ENCODE measurements around the gene RRP15. TPM values are rescaled to one million over a fixed set of nuclear protein-coding genes. Genes with fewer than 3 reads are reported as not detected.

RRP15 gene
- total RNA-seq, 1 donor from 2014 or later, result 3.7 TPM

DNA sequence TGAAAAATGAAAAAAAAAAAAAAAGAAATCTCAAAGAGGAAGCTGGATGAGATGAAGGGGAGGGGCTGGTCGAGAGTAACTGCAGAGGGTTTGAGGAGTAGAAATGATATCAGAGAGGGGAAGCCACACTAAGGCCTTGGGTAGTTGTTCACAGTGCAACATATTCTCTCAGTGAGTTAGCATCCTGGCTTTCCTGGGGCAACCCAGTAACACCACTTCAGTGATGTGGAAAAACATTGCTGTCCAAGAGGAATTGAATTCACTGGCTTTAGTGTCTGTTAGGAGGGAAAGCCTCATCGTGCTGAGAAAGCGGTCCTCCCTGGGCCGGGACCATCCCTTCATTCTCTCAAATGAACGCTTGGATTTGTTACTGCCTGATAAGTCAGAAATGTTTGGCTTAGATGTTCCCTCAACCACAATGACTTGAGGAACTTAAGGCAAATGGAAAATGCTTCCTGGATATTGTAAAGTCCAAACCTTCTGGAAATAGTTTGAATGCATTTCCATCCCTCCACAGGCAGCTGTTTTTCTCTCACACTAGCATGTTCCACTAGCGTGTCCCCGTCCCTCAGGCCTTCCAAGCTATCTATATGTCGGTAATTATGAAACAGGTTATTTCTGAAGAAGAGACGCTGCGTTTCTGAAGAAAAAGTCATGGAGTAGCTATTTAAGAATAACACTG is 72.3 kb downstream of the RRP15 start:
- no peaks in the 10 kb centered on the region for H3K36me3 ChIP-seq
- no peaks in the 10 kb centered on the region for H3K27me3 ChIP-seq
- H3K4me1 ChIP-seq, result peaks cover 14% of the 10 kb centered on the region
- no peak for DNase-seq (ENCODE audit: extremely low spot score in 2 of 2)
- TF ChIP-seq POLR2A (IDR thresholded peaks at IDR 0.05) (no peak), POLR2AphosphoS5 (IDR thresholded peaks at IDR 0.05; ENCODE audit: insufficient read depth in 1 of 2, low read depth in 1 of 2) (no peak)
- TF ChIP-seq, protein P1, sequence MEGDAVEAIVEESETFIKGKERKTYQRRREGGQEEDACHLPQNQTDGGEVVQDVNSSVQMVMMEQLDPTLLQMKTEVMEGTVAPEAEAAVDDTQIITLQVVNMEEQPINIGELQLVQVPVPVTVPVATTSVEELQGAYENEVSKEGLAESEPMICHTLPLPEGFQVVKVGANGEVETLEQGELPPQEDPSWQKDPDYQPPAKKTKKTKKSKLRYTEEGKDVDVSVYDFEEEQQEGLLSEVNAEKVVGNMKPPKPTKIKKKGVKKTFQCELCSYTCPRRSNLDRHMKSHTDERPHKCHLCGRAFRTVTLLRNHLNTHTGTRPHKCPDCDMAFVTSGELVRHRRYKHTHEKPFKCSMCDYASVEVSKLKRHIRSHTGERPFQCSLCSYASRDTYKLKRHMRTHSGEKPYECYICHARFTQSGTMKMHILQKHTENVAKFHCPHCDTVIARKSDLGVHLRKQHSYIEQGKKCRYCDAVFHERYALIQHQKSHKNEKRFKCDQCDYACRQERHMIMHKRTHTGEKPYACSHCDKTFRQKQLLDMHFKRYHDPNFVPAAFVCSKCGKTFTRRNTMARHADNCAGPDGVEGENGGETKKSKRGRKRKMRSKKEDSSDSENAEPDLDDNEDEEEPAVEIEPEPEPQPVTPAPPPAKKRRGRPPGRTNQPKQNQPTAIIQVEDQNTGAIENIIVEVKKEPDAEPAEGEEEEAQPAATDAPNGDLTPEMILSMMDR (IDR thresholded peaks at IDR 0.05), result no peak
- no peak overlapping the region for H3K27ac ChIP-seq
- H3K9me3 ChIP-seq, result no peaks in the 10 kb centered on the region
- no peak overlapping the region for H3K4me3 ChIP-seq
- intact Hi-C loops (cut with DNase I), result no loop called here

DNA sequence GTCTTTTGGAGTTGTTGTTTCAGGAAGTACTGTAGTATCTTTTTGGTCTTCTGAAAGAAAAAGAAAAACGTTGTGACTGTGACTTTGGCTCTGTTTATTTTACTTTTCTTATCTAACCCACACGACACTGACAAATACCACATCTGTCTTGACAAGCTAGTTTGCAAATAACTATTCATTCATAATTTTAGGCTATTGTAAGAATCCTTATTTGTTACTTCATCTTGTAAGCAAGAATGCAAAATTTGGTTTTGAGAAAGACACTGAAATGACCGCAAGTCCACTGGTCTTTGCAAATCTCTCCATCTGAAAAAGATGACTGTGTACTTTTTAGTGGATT is 72.8 kb downstream of the RRP15 start:
- peaks cover 14% of the 10 kb centered on the region for H3K4me1 ChIP-seq
- H3K36me3 ChIP-seq, result no peaks in the 10 kb centered on the region
- no peak for TF ChIP-seq POLR2A (IDR thresholded peaks at IDR 0.05)
- TF ChIP-seq POLR2AphosphoS5 (IDR thresholded peaks at IDR 0.05; ENCODE audit: insufficient read depth in 1 of 2, low read depth in 1 of 2), result no peak
- TF ChIP-seq, protein P1 (IDR thresholded peaks at IDR 0.05), result no peak
- no peaks in the 10 kb centered on the region for H3K27me3 ChIP-seq
- H3K9me3 ChIP-seq, result no peaks in the 10 kb centered on the region
- DNase-seq (ENCODE audit: extremely low spot score in 2 of 2), result no peak
- H3K4me3 ChIP-seq, result no peak overlapping the region
- no peak overlapping the region for H3K27ac ChIP-seq
- intact Hi-C loops (cut with DNase I), result no loop called here

DNA sequence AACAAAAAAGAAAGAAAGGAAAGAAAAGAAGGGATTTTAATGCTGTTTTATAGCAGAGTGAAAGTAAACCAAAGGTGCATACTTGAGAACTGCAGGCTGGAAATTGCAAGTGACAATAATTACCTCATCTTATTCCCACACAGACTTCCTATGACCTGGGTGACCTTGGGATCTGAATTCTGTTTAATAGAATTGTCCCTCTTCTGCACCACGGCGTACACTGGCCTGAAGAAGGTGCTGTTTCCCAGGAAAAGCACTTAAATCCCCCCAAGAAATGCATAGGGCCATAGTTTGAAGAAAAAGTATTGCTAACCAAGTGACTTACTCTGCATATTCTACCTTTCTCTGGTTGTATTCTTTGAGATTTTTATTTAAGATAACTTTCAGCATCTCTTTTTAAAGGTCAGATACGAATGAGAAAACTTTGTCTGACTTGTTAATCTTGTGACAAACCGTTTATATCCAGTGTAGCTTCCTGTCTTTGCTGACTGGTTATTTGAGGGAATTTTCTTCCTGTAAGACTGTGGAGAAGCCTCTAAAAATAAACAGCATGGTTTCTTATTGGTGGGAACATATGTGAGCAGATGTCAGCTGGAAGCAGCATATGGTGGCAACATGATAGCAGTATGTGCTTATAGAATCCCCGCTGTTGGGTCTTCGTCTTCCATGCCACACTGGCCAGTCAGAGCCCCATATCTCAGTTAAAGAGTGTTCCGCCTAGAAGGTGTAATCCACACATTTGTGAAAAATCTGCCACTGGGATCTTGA is 76.4 kb downstream of the RRP15 start:
- Histone ChIP-seq H3K4me3 (no peak overlapping the region), H3K27me3 (no peaks in the 10 kb centered on the region), H3K9me3 (no peaks in the 10 kb centered on the region), H3K36me3 (no peaks in the 10 kb centered on the region), H3K27ac (no peak overlapping the region), H3K4me1 (peaks cover 36% of the 10 kb centered on the region)
- TF ChIP-seq, protein P1 (IDR thresholded peaks at IDR 0.05), result no peak
- no peak for TF ChIP-seq POLR2AphosphoS5 (IDR thresholded peaks at IDR 0.05; ENCODE audit: insufficient read depth in 1 of 2, low read depth in 1 of 2)
- TF ChIP-seq POLR2A (IDR thresholded peaks at IDR 0.05), result no peak
- no peak for DNase-seq (ENCODE audit: extremely low spot score in 2 of 2)
- intact Hi-C loops (cut with DNase I), result no loop called here

DNA sequence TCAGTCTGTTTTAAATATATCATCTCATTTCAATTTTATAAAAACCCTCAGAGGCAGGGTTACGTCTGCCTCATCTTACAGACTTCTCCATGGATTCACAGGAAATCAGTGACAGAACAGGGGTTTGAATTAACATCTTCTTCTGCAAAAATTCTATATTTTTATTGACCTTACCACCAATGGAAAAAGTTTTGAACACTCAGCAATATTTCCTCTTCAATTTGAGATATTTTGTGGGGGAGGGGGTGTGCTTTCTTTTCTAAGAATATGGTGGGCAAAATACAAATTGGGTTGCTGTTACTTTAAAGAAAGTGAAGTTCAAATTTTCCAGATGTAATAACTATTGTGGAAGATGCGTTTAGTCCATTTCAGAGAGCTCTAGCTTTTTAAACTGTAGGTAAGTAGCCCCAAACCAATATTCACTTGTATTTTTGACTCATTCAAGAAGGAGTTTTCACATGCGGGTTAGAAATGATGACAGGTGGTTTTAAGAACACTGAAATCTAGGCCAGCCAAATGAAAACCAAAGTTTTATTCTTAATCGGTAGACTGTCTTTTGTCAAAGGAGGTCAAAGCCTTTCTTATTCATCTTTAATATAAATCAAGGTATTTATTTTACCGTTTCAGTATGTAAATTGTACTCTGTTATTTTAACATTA is 77.5 kb downstream of the RRP15 start:
- H3K4me1 ChIP-seq, result peaks cover 36% of the 10 kb centered on the region
- no peaks in the 10 kb centered on the region for H3K36me3 ChIP-seq
- H3K4me3 ChIP-seq, result no peak overlapping the region
- H3K9me3 ChIP-seq, result no peaks in the 10 kb centered on the region
- DNase-seq (ENCODE audit: extremely low spot score in 2 of 2), result no peak
- no peaks in the 10 kb centered on the region for H3K27me3 ChIP-seq
- intact Hi-C loops (cut with DNase I), result no loop called here
- TF ChIP-seq POLR2AphosphoS5 (IDR thresholded peaks at IDR 0.05; ENCODE audit: insufficient read depth in 1 of 2, low read depth in 1 of 2), result no peak
- TF ChIP-seq POLR2A (IDR thresholded peaks at IDR 0.05), result no peak
- TF ChIP-seq, protein P1 (IDR thresholded peaks at IDR 0.05), result no peak
- H3K27ac ChIP-seq, result no peak overlapping the region

Measured in vagina (tissue), 2 donors.